RWPE1 (cell line): Measurements from ENCODE around the gene ZFX.

ENCODE experiments used
- CTCF ChIA-PET: fragments of 350-600 bp; sonication (Branson Sonifier 250); formaldehyde crosslinking; extraction: SDS; loops from one replicate; lab custom pipeline; 2021; lab: Yijun Ruan, JAX
- POLR2A ChIA-PET: fragments of 400-600 bp; formaldehyde crosslinking; extraction: SDS; loops from one replicate; lab custom pipeline; 2020; ENCODE audit warnings: antibody characterized with exemption; ENCODE audit not compliant: low non-redundant PET; lab: Yijun Ruan, JAX
- DNase-seq: peaks from one replicate; pipeline ENCODE4 v3.0.0; 2012; ENCODE audit warnings: low spot score
- H3K27ac ChIP-seq: fragments of 450-650 bp; 2 replicates; pipeline ENCODE4 v1.5.1; 2017
- TF ChIP-seq, protein P1 (sequence below): fragments of 450-650 bp; conservative IDR thresholded peaks from 2 replicates; pipeline ENCODE4 v1.5.1; 2017; ENCODE audit warnings: low read depth, mild to moderate bottlenecking

ZFX gene

DNA sequence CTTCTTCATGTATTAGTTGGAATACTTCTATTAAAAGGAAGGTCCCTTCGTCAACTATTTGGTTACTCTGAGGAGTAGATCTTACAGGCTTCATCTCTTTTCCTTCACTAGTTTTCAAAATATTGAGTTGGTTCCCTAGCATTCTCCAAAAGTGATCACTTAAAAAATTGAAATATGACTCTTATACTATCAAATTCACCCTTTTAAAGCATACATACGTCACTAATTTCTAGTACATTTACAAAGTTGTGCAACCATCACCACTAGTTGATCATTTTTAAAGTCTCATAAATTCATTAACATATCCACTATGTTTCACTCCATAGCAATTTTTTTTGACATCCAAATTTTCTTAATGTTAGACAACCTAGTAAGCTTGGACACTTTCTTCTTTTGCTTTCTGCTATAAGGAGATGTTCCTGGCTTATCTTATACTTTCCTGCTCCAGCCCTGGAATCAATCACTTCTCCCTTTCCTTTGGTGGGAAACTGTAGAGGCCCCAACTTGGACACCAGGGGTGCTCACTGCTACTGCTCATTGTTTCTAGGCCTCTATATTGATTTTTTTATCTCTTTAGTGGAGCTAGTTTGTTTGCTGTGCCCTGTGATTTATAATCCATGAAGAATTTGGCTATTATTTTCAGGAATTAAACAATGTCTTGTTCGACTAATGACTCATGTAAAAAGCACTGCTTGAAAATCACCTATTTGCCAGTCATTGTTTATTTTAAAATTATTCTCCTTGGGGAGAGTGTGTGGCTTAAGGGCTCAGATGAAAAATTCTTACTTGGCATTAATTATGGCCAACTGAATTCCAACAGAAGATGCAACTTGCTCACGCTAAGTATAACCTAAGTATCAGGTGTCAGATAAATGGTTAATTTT lies 4.0 kb upstream of the ZFX start:
- CTCF ChIA-PET = interaction anchor here (0.8 kb wide), 1 partner anchor 36 kb away, joined by 3 read pairs; no protein-coding TSS in a partner anchor
- TF ChIP-seq, protein P1, sequence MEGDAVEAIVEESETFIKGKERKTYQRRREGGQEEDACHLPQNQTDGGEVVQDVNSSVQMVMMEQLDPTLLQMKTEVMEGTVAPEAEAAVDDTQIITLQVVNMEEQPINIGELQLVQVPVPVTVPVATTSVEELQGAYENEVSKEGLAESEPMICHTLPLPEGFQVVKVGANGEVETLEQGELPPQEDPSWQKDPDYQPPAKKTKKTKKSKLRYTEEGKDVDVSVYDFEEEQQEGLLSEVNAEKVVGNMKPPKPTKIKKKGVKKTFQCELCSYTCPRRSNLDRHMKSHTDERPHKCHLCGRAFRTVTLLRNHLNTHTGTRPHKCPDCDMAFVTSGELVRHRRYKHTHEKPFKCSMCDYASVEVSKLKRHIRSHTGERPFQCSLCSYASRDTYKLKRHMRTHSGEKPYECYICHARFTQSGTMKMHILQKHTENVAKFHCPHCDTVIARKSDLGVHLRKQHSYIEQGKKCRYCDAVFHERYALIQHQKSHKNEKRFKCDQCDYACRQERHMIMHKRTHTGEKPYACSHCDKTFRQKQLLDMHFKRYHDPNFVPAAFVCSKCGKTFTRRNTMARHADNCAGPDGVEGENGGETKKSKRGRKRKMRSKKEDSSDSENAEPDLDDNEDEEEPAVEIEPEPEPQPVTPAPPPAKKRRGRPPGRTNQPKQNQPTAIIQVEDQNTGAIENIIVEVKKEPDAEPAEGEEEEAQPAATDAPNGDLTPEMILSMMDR = no peak
- H3K27ac ChIP-seq = no peak overlapping the region
- POLR2A ChIA-PET = no interaction called here
- no peak for DNase-seq

DNA sequence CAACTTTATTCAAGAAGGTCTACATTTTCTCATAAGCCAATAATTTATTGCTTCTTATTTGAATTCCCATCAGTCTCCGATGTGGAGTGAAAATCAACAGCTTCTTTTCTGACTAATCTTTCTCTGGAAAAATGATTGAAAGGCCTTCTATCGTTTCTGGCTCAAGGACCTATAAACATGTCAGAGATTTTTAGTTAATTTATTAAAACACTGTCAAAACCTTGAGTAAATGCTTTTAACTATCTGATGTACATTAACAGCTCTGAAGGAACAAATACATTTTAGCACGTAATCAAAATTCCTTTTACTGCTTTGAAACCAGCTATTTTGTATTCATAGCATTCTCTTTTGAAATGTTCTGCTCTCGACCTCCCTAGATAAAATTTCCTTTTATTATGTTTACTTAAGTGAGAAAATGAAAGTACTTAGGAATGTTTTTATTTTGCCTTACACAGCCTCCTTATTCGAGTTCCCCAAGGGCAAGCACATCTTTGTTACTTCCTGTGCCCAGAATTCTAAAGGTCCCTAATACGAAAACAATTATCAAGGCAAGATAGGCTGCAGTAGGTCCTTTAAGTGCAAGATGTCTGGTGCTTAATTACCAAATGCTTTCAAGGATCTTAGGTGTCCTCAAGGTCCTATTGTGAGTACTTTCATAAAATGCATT lies 3.1 kb upstream of the ZFX start:
- DNase-seq = no peak
- POLR2A ChIA-PET = no interaction called here
- H3K27ac ChIP-seq = no peak overlapping the region
- TF ChIP-seq, protein P1 = no peak
- CTCF ChIA-PET = no interaction called here

DNA sequence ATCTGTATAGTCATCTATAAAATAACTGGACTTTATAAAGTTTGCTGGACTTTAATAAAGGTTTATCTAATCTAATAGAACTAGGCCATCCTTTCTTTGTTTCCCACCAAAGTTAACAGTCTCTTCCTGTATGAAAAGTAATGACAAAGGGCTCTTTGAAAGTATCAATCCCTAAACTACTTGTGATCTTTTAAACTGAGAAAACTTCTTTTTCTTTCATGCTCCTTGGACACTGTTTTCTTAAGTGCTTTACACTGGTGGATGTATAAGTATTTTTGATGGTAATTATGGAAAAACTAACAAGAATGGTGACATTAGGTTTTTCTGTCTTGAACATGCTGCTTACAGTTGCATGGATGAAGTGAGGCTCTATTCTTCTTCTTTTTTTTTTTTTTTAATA lies 2.4 kb upstream of the ZFX start:
- CTCF ChIA-PET = no interaction called here
- peak overlapping the region; percentile 69 for H3K27ac ChIP-seq
- DNase-seq = no peak
- TF ChIP-seq, protein P1 = no peak
- POLR2A ChIA-PET = interaction anchor here (0.6 kb wide), 1 partner anchor 33 kb away, joined by 5 read pairs; no protein-coding TSS in a partner anchor

DNA sequence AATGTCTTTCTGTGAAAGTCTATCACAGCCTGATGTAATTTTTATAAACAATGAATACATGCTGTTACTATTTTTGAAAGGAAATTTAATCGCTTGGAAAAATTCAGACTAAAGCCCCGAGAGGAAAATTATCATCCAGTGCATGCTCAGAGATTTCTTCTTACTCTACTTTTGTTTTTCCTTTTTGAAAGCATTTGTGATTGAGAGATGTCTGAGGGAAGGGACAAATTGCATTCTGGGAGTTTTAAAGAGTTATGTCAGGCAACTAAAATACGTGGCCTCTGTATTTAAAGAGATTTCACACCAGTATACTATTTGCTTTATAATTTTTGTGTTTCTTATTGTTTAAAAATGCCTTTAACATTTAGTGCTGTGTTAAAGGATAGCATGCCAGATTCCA lies 1.4 kb upstream of the ZFX start:
- peak overlapping the region; percentile 69 for H3K27ac ChIP-seq
- ChIA-PET POLR2A (interaction anchor here (0.6 kb wide), 1 partner anchor 32 kb away, joined by 5 read pairs; no protein-coding TSS in a partner anchor), CTCF (no interaction called here)
- TF ChIP-seq, protein P1 = no peak
- no peak for DNase-seq

DNA sequence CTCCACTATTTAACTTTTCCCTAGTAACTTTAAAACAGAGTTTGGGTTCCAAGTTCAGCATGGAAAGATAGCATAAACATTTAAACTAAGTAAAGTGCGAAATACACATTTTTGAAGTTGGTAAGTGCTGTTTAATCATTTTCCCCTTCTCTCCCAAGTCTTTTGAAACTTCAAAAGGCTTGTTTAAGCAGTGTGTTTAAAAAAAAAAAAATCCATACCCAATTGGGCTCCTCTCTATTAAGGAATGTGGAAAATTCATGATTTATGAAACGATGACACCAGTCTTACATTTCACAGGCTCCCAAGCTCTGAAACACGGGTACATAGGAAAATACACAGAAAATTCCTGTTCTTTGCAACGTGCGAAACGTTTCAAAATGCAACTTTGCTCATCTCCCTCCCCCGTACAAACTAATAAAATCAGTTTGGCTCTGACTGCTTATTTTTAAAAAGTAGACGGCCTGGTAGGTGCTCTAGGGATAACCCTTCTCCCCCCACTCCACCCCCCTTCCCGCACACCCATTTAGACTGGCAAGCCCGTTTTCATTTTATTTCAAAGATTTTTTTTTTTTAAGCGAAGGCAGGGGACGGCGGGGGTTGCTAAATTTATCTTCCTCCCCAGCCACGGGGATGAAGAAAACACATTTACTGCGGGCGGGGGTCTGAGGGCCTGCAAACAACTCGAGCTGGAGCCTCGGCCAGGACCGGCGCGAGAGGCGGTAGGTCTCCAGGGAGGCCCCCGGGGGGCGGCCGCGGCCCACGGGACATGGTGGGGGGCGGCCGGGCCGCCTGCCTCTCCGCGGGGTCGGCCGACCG lies 786 bp upstream of the ZFX start:
- POLR2A ChIA-PET = no interaction called here
- CTCF ChIA-PET = no interaction called here
- TF ChIP-seq, protein P1 = no peak
- peak overlapping the region; percentile 97 for H3K27ac ChIP-seq
- DNase-seq = no peak
